NOMO-1 treated with dmso at 0.1 percent for 144 hours (cell line): ENCODE measurements around the gene ITGB7.
"Not testable (repeated sequence)": the region's sequence is repeated elsewhere in the genome, so short reads cannot be mapped to it uniquely, and the experiment has no call there.

Experiments used
- DNase-seq: peaks from one replicate; lab custom pipeline; 2025; ENCODE audit not compliant: unreplicated experiment; lab: John Stamatoyannopoulos, UW

Gene ITGB7

GRCh38 chr12:53180931-53181645, 26.0 kb downstream of the ITGB7 start:
- peak; percentile 47 for DNase-seq

- peak; percentile 94 for DNase-seq
Measured at GRCh38 chr12:53180220-53180930, 26.7 kb downstream of the ITGB7 start, which contains the start of the genes CSAD and ZNF740. TSS of gene CSAD (minus strand) at chr12:53180925. CDS start at chr12:53173470, 7,455 bp downstream. TSS of gene ZNF740 (plus strand) at chr12:53180722. CDS start at chr12:53181984, 1,262 bp downstream.

GRCh38 chr12:53179687-53180219, 27.3 kb downstream of the ITGB7 start:
- DNase-seq: no peak

- not testable (repeated sequence) for DNase-seq
Measured at GRCh38 chr12:53178803-53179202, 28.2 kb downstream of the ITGB7 start.

- DNase-seq: not testable (repeated sequence)
Measured at GRCh38 chr12:53177447-53177846, 29.6 kb downstream of the ITGB7 start.

- no peak for DNase-seq
Measured at GRCh38 chr12:53176750-53177149, 30.3 kb downstream of the ITGB7 start.

- DNase-seq: no peak
Measured at GRCh38 chr12:53174881-53175491, 32.1 kb downstream of the ITGB7 start.

GRCh38 chr12:53173085-53173715, 33.9 kb downstream of the ITGB7 start:
- DNase-seq: no peak

- DNase-seq: no peak
Measured at GRCh38 chr12:53172352-53172751, 34.7 kb downstream of the ITGB7 start.

GRCh38 chr12:53171725-53172329, 35.2 kb downstream of the ITGB7 start:
- DNase-seq: no peak

- no peak for DNase-seq
Measured at GRCh38 chr12:53170876-53171724, 36.0 kb downstream of the ITGB7 start.

- no peak for DNase-seq
Measured at GRCh38 chr12:53170215-53170614, 36.8 kb downstream of the ITGB7 start.

- DNase-seq: no peak
Measured at GRCh38 chr12:53169644-53170043, 37.4 kb downstream of the ITGB7 start.

- no peak for DNase-seq
Measured at GRCh38 chr12:53166837-53167236, 40.2 kb downstream of the ITGB7 start.

GRCh38 chr12:53163008-53163407, 44.0 kb downstream of the ITGB7 start:
- DNase-seq: not testable (repeated sequence)

GRCh38 chr12:53161119-53161911, 45.7 kb downstream of the ITGB7 start:
- DNase-seq: no peak

GRCh38 chr12:53160673-53161072, 46.4 kb downstream of the ITGB7 start:
- no peak for DNase-seq

- DNase-seq: no peak
Measured at GRCh38 chr12:53160000-53160399, 47.1 kb downstream of the ITGB7 start.
